Measurements from ENCODE around the gene MRPS14.

The MRPS14 gene

GRCh38 chr1:174982971-174983689 is 40.1 kb downstream of the MRPS14 start:
- peak; percentile 80 for DNase-seq

- DNase-seq, result no peak
These were observed 46.7 kb downstream of the MRPS14 start for GRCh38 chr1:174976436-174977108.

GRCh38 chr1:174975764-174976163 is 47.5 kb downstream of the MRPS14 start:
- no peak for DNase-seq

GRCh38 chr1:174974711-174975119 is 48.5 kb downstream of the MRPS14 start:
- DNase-seq, result no peak

DNA sequence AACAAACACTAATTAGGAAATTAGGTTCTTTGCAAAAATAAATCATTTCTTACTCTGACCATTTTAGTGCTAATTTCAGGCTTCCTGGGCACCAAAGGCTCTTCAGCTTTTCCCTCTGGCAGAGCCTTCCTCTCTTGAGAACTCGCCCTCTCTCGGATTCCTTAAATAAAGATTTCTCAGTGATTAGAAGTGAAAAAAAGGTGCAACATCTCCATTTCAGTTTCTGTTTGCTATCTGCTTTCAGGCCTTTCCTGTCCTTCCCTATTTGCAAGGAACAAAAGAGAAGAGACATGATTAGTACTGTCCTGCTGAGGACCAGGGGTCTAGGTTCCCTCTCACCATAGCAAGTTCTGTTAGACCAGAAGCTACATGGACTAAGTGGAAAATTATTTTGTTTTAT is 51.3 kb downstream of the MRPS14 start:
- no peak for DNase-seq

GRCh38 chr1:174971466-174971865 is 51.8 kb downstream of the MRPS14 start:
- DNase-seq, result no peak

DNA sequence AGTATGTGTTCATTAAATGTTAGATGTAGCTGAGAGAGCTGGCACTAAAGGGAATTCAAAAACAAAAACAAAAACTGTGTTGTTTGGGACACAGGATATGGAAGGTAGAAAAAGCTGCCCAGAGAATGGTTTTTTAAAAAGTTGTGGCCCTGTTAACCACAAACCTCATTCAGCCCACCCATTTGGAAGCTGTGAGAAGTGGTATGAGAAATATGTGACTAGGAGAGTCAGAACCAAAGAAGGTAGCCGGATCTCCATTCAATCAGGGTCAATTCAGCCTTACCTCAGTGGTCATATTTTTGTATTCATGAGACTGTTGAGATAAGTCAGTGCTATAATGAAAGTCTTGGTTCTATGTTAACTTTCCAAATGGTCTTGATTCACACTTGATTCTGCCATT is 53.2 kb downstream of the MRPS14 start:
- DNase-seq, result no peak

DNA sequence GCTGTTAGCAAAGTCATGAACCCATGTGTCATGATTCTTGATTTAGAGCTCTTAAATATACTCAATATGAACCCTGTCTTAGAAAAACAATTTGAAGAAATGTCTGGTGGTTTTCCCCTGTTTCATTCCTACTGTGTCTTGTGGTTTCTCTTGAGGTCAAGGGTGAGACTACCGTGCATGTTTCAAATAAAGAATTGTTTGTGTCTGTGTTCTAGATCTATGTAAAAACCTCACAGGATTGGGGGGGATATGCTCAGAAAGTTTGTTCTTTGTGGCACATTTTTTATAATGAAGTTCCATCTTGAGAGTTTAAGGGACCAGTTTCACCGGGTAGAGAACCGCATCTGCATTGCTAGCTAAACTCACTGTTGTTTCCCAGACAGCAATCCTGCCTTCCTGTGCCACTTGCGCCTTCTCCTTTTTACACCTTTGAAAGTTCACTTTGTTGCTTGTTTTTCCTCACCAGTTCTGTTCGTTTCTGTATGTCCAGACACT is 54.4 kb downstream of the MRPS14 start:
- peak; percentile 66 for DNase-seq

DNA sequence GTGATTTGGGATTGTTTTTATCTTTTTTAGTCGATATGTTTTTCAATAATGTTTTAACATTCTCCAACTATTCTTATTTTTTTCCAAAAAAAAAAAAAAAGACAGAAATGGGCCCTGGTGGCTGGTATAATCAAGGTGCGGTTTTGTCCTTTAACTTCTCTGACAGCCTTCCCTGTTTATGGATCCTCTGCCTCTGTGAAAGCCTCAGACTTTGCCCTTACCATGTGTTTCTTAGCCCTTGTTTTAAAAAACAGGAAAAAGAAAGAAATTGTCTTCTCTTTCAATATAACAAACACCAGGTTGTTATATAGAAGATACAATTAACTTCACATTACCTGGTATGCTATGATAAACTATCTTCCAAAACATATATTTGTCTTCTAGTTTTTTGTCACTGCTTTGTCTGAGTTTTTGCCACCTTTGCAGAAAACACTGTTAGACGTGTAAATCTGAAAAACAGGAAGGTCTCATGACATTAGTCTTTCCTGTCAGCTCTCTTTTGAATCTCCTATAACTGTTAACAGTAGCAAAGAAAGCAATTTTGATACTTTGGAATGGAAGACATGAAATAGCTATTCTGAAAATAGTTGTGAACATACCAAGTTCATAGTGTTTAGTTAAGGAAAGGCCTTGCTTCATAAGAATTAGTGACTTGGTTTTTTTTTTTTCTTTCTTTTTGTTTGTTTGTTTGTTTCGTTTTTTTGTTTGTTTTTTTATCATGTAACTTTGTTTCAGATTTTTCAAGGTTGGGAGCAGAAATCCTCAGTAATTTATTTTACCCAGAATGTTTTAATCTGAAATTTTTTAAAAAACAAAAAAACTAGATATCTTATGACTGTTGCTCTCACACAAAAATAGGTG is 55.1 kb downstream of the MRPS14 start:
- no peak for DNase-seq

DNA sequence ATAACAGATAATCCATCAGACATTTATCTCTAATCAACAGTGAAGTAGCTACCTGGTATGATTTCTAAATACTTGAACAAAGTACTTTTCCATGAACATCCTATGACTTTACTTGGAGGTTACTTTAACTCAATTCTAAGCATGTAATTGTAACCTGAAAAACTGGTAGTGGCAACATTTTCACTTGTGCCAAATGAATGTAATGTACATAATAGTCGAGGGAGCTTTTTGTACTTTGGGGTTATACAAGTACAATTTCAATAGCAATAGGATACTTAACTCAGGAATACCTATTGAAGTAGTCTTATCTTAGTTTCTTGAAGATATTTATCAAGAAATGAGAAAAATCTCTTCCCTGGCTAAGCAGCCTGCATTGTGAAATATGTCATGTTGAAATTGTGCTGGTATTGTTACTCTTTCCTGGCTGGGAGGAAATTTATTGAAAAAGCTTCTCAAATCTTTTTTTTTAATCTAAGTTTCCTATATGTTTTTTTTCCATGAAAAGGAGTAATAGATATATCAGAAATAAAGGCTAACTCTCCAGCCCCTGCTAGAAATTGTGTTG is 57.1 kb downstream of the MRPS14 start:
- DNase-seq, result no peak

- DNase-seq, result peak; percentile 52
These were observed 57.7 kb downstream of the MRPS14 start for GRCh38 chr1:174965362-174966007.

DNA sequence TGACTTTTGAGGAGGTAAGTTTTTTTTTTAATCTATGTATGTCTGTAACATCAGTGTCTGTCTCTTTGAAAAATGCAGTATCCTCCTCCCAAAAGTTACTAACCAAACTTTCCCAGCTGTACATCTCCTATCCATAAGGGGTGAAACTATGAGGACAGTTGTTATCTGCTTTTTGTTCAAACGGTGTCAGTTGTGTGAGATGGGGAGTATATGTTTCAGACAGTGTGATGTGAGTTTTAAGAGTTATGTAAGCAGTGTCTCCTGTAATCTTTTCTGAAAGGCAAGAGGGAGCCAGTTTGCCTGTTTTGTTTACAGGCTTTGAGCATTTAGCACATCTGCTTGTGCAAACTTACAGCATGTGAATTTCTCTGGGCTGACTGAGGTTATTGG is 58.3 kb downstream of the MRPS14 start:
- DNase-seq, result peak; percentile 44

GRCh38 chr1:174964261-174964971 is 58.8 kb downstream of the MRPS14 start:
- DNase-seq, result peak; percentile 89

- DNase-seq, result peak; percentile 52
These were observed 59.6 kb downstream of the MRPS14 start for GRCh38 chr1:174963529-174964125.
